ACHN (cell line): ENCODE measurements around the gene HYAL1.
"Not testable (repeated sequence)": the region's sequence is repeated elsewhere in the genome, so short reads cannot be mapped to it uniquely, and the experiment has no call there.

Experiments
- DNase-seq: peaks from one replicate; pipeline ENCODE4 v3.0.0-alpha.2; 2015
- in situ Hi-C: cut with HindIII; loops from 2 replicates; pipeline ENCODE4 v1.10.0; 2017; ENCODE audit warnings: low sequenced_read_pairs, low pct_ligation_motif_present, low pct_unique_long_range_greater_than_20kb

HYAL1 gene

DNA sequence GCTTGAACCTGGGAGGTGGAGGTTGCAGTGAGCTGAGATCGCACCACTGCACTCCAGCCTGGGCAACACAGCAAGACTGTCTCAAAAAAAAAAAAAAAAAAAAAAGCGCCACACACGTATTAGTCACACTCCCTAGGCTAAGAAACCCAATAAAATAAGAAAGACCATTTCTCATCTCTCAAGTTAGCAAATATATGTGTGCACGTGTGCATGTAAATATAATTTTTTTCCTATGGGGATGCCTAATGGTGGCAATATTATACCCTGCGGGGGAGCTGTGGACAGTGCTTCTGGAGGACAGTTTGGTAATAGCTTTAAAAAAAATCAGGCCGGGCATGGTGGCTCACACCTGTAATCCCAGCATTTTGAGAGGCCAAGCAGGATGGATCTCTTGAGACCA, 19.3 kb downstream of the HYAL1 start:
- DNase-seq, in situ Hi-C loops: not testable (repeated sequence)

DNA sequence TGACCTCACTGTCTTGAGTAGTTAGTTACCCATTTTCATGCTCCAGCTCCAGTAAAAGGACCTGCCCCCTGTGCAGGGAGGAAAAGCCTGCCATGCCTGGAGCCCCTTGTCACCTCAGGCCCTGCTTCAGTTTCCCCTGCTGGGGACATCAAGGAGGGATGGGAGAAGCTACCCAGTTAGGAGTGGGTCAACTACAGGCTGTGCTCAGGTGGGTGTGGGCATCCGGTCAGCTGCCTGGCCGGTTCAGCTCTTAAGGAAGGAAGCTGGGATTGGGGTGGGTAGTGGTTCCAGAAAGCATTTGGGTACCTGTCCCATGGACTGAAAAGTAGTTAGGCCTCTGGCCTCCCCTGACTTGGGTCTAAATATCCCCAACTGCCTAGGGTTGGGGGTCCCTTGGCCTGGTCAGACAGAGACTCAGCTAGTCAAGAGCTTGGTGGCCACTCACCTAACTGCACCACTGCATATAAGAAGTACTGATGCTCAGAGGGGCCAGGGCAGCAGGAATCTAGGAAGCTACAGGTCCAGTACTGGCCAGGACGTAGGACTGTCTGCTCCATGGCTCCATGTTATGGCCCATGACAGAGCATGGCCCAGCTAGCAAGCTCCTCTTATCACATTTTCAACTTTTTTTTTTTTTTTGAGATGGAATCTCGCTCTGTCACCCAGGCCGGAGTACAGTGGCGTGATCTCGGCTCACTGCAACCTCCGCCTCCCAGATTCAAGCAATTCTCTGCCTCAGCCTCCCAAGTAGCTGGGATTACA, 23.9 kb downstream of the HYAL1 start:
- no peak for DNase-seq
- in situ Hi-C loops: no loop called here

DNA sequence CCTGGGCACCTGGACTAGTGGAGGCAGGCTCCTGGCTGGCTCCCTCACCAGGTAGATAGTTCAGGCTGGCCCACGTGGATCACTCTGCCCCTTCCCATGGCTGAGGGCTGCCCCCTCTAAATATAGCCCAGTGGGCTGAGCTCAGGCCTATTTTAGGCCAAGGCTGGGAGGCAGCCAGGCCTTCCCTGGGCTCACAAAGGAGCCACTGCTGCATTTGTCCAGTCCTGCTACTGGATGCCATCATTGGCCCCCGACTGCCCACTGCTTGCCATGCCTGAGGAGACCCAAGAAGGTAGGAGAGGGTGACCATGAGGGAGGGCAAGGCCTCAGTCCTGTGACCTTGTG, 24.5 kb downstream of the HYAL1 start, which contains the start of gene LSMEM2:
TSS of gene LSMEM2 (plus strand) at position 208 of the 345 bp plus-strand sequence. CDS start at position 235, 27 bp downstream.
- in situ Hi-C loops: no loop called here
- no peak for DNase-seq

DNA sequence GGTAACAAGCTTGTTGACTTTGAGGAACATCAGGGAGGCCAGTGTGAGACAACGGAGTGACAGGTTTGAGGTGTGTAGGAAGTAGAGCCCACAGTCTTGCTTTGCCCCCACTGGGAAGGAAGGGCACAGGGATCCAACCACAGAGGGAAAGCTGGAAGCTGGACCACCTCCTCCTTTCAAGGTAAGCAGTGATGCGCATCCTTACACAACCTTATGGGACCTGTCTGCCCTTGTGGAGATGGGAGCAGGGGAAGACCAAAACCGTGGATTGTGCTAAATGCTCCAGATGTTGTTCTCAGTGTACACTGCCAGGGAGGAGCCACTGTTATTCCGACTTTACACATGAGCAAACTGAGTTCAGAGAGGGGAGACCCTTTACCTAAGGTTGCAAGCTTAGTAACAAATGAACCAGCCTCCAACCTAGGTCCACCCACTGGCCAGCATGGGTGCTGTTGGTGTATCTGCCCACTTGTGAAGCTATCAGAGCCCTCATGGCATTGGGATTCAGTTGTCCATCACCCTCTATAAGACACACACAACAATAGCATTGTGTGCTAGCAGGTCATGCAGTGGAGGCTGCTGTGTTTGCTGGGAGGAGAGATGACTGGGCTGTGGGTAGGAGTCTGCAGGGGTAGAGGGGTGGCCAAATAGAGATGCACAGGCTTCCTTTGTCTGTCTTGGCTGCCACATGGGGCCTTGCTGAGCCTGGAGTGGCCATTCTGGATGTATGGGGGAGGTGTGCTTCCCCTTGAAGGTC, 25.1 kb downstream of the HYAL1 start:
- in situ Hi-C loops: no loop called here
- DNase-seq: no peak

DNA sequence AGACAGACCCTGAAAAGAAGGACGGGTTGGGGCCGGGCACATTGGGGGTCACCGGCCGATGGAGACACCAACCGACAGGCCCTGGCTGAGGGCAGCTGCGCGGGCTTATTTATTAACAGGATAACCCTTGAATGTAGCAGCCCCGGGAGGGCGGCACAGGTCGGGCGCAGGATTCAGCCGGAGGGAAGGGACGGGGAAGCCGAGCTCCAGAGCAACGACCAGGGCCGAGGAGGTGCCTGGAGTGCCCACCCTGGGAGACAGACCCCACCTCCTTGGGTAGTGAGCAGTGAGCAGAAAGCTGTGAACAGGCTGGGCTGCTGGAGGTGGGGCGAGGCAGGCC, 26.6 kb downstream of the HYAL1 start:
- DNase-seq: no peak
- in situ Hi-C loops: no loop called here

GRCh38 chr3:50275996-50276761, 27.2 kb downstream of the HYAL1 start:
- DNase-seq: no peak
- in situ Hi-C loops: no loop called here

DNA sequence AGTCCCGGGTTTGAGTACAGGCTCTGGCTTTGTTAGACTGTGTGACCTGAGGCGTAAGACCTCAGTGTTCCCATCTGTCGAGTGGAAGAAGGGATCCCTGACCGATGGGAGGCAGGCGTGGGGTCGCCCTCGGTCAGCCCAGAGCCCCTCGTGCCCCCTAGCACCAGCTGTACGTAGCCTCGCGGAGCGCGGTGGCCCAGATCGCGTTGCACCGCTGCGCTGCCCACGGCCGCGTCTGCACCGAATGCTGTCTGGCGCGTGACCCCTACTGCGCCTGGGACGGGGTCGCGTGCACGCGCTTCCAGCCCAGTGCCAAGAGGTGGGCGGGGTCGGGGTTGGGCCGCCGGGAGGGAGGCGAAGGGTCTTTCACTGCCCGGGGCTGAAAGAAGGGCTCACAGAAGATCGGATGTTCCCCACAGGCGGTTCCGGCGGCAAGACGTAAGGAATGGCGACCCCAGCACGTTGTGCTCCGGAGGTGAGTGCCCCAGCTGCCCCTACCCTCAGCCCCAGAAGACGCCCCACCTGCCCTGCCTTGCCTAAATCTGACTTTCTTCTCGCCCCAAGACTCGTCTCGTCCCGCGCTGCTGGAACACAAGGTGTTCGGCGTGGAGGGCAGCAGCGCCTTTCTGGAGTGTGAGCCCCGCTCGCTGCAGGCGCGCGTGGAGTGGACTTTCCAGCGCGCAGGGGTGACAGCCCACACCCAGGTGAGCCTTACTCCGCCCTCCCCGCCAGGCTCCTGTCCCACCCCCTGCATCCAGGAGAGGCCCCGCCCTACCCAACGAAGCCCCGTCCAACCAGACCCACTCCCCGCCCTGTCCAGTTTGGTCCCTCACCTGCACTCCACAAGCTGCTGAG, 28.0 kb downstream of the HYAL1 start:
- in situ Hi-C loops: no loop called here
- DNase-seq: no peak

- peak; percentile 58 for DNase-seq
- in situ Hi-C loops: no loop called here
Observed at GRCh38 chr3:50274371-50275104, 28.8 kb downstream of the HYAL1 start.

DNA sequence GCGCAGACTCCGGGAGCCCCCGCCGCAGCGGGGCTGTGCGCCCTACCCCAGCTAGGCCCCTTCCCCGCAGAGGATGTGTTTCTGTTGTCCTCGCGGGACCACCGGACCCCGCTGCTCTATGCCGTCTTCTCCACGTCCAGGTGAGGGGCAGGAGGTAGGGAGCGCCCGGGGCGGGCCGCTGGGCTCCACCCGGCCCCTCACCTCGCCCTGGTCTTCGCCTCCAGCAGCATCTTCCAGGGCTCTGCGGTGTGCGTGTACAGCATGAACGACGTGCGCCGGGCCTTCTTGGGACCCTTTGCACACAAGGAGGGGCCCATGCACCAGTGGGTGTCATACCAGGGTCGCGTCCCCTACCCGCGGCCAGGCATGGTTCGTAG, 29.7 kb downstream of the HYAL1 start:
- DNase-seq: no peak
- in situ Hi-C loops: no loop called here

- in situ Hi-C loops: no loop called here
- peak; percentile 72 for DNase-seq
Observed at GRCh38 chr3:50272911-50273688, 30.3 kb downstream of the HYAL1 start.

DNA sequence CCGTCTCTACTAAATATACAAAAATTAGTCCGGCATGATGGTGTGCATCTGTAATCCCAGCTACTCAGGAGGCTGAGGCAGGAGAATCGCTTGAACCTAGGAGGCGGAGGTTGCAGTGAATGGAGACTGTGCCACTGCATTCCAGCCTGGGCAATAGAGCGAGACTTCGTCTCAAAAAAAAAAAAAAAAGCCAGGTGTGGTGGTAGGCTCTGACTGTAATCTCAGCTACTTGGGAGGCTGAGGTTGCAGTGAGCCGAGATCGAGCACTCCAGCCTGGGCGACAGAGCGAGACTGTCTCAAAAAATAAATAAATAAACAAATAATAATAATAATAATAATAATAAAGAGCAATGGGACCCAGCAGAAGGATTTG, 30.9 kb downstream of the HYAL1 start:
- DNase-seq, in situ Hi-C loops: not testable (repeated sequence)

DNA sequence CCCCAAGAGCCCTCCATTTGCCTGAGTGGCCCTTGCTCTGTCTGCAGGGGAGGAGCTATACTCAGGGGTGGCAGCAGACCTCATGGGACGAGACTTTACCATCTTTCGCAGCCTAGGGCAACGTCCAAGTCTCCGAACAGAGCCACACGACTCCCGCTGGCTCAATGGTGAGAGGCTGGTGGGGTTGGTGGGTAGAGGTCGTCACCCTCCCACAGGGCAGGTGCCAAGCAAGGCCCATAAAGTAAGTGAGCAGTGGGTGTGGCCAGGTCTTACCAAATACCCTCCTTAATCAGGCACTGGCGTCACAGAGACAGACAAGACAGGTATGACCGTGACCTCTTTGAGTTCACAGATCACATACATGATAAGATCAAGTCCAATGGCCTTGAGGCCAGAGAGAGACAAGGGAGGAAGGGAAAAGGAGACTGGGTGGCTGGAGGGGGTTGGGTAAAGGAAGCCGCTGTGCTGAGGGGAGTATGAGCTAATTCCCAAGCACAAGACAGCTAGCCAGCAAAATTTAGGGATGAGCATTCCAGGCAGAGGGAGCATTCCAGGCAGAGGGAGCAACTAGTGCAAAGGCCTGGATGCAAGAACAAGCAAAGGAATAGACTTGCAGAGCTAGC, 31.9 kb downstream of the HYAL1 start:
- in situ Hi-C loops: no loop called here
- no peak for DNase-seq

GRCh38 chr3:50270422-50271224, 32.8 kb downstream of the HYAL1 start:
- in situ Hi-C loops: no loop called here
- no peak for DNase-seq

- DNase-seq: peak; percentile 29
- in situ Hi-C loops: no loop called here
Observed at GRCh38 chr3:50269977-50270413, 33.4 kb downstream of the HYAL1 start.

DNA sequence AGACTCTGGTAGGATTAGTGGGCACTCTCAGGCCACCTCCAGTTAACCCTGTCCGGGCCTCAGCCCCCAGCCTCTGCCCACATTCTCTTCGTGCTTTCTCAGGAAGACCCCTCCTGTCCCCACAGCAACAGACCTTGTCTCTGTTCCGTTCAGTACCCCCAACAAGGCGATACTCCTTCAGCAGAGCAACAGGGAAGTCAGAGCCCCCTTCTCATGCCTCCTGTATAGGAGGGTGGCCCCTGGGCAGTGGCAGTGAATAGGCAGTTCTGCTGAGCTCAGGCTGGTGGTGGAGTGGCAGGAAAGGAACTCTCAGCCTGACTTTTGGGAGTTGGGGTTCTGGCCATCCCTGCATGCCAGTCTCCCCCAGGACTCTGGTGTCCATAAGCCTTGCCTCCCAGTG, 33.9 kb downstream of the HYAL1 start:
- no peak for DNase-seq
- in situ Hi-C loops: no loop called here
